Smooth muscle cell (in vitro differentiated cells): Measurements from ENCODE around the gene PRR20A. TPM values are rescaled to one million over a fixed set of nuclear protein-coding genes. Genes with fewer than 3 reads are reported as not detected.
"Not testable (repeated sequence)": the region's sequence is repeated elsewhere in the genome, so short reads cannot be mapped to it uniquely, and the experiment has no call there.

Experiments used
- DNase-seq: peaks from one replicate; lab custom pipeline; 2025; ENCODE audit not compliant: unreplicated experiment; lab: John Stamatoyannopoulos, UW
- H2AFZ ChIP-seq: fragments of 200-600 bp; sonication (generic); 2 replicates; pipeline ENCODE4 v1.6.0; 2016; ENCODE audit warnings: antibody characterized with exemption, low read depth, mild to moderate bottlenecking
- H3F3A ChIP-seq: fragments of 200-600 bp; sonication (generic); 2 replicates; pipeline ENCODE4 v1.6.0; 2017; ENCODE audit warnings: antibody characterized with exemption, low read depth
- H3K27ac ChIP-seq: fragments of 200-600 bp; sonication (generic); 2 replicates; pipeline ENCODE4 v1.5.1; 2016; ENCODE audit warnings: low read depth, mild to moderate bottlenecking
- H3K27me3 ChIP-seq: fragments of 200-600 bp; sonication (generic); 2 replicates; pipeline ENCODE4 v1.6.1; 2016; ENCODE audit warnings: low read depth, mild to moderate bottlenecking
- H3K36me3 ChIP-seq: fragments of 200-600 bp; sonication (generic); 2 replicates; pipeline ENCODE4 v1.5.1; 2016; ENCODE audit warnings: low read depth
- H3K4me1 ChIP-seq: fragments of 200-600 bp; sonication (generic); 2 replicates; pipeline ENCODE4 v1.5.1; 2016; ENCODE audit warnings: low read depth
- H3K4me2 ChIP-seq: fragments of 200-600 bp; sonication (generic); 2 replicates; pipeline ENCODE4 v1.6.0; 2016; ENCODE audit warnings: mild to moderate bottlenecking
- H3K4me3 ChIP-seq: fragments of 200-600 bp; sonication (generic); 2 replicates; pipeline ENCODE4 v1.5.1; 2016; ENCODE audit warnings: mild to moderate bottlenecking
- H3K79me2 ChIP-seq: fragments of 200-600 bp; sonication (generic); 2 replicates; pipeline ENCODE4 v1.6.0; 2016; ENCODE audit warnings: low read depth, mild to moderate bottlenecking
- H3K9ac ChIP-seq: fragments of 200-600 bp; sonication (generic); 2 replicates; pipeline ENCODE4 v1.6.0; 2016; ENCODE audit warnings: low read depth
- H3K9me3 ChIP-seq: fragments of 200-600 bp; sonication (generic); replicated peaks from 2 replicates; pipeline ENCODE4 v1.5.1; 2016; ENCODE audit warnings: low read depth
- H4K20me1 ChIP-seq: fragments of 200-600 bp; sonication (generic); 2 replicates; pipeline ENCODE4 v1.6.0; 2016; ENCODE audit warnings: low read depth
- CTCF ChIP-seq: fragments of 200-600 bp; sonication (generic); IDR thresholded peaks from 2 replicates; pipeline ENCODE4 v1.5.1; 2017; ENCODE audit warnings: borderline replicate concordance, mild to moderate bottlenecking, antibody characterized with exemption; ENCODE audit not compliant: insufficient read depth, poor library complexity, severe bottlenecking
- WGBS: methylation state at CpG from one replicate; pipeline ENCODE4 v1.1.7; 2016; ENCODE audit warnings: low lambda C conversion rate; 5-methylcytosine and 5-hydroxymethylcytosine counted together
- polyA plus RNA-seq: library from polyadenylated mRNA; unstranded; fragments of >200 nt; fragmentation: Nextera tagmentation; extraction: Ambion mirVana; gene quantifications from 2 replicates; pipeline ENCODE4 v1.2.1, GENCODE V29; 2016
- total RNA-seq: library from RNA; depleted of rRNA; stranded (reverse); fragments of >200 nt; gene quantifications from 2 replicates; pipeline ENCODE4 v1.2.3, GENCODE V29; 2014

The PRR20A gene
- not detected in 2 replicates for total RNA-seq
- not detected in 2 replicates for polyA plus RNA-seq

GRCh38 chr13:57140235-57140968, at the start of gene PRR20A:
PRR20A (plus strand) TSS chr13:57140918; CDS start chr13:57141305, 387 bp downstream.
- H3K4me3 ChIP-seq, H3K36me3 ChIP-seq, H3K27me3 ChIP-seq, DNase-seq, H3K4me2 ChIP-seq, H4K20me1 ChIP-seq, H3K27ac ChIP-seq, H3K9me3 ChIP-seq, H2AFZ ChIP-seq, H3K79me2 ChIP-seq, H3K9ac ChIP-seq, H3K4me1 ChIP-seq, H3F3A ChIP-seq: not testable (repeated sequence)
- 93% methylated on average over 11 of the region's 34 CpGs for WGBS

- Histone ChIP-seq H3K27me3 (no peaks in the 10 kb centered on the region), H2AFZ (no peak overlapping the region), H3K9me3 (no peaks in the 10 kb centered on the region), H4K20me1 (no peaks in the 10 kb centered on the region), H3K79me2 (no peaks in the 10 kb centered on the region), H3K4me2 (no peak overlapping the region), H3K27ac (no peak overlapping the region), H3K4me3 (no peak overlapping the region), H3K36me3 (no peaks in the 10 kb centered on the region), H3F3A (no peaks in the 10 kb centered on the region), H3K9ac (no peak overlapping the region), H3K4me1 (no peaks in the 10 kb centered on the region)
- no peak for DNase-seq
- TF ChIP-seq CTCF = no peak
- WGBS = 91% methylated on average over 4 of the region's 4 CpGs
Observed at GRCh38 chr13:57114945-57115344, 25.8 kb upstream of the PRR20A start.

- Histone ChIP-seq H3K4me1 (no peaks in the 10 kb centered on the region), H3K36me3 (no peaks in the 10 kb centered on the region), H3K4me2 (no peak overlapping the region), H3K4me3 (no peak overlapping the region), H2AFZ (no peak overlapping the region), H3K27me3 (no peaks in the 10 kb centered on the region), H3F3A (no peaks in the 10 kb centered on the region), H3K9ac (no peak overlapping the region), H3K27ac (no peak overlapping the region), H3K9me3 (no peaks in the 10 kb centered on the region), H4K20me1 (no peaks in the 10 kb centered on the region), H3K79me2 (no peaks in the 10 kb centered on the region)
- TF ChIP-seq CTCF = no peak
- 89% methylated on average over 1 of the region's 1 CpG for WGBS
- no peak for DNase-seq
Observed at GRCh38 chr13:57123681-57124080, 17.0 kb upstream of the PRR20A start.

GRCh38 chr13:57128909-57129308, 11.8 kb upstream of the PRR20A start:
- no peak for TF ChIP-seq CTCF
- Histone ChIP-seq H3K4me2 (no peak overlapping the region), H3K27ac (no peak overlapping the region), H3K36me3 (no peaks in the 10 kb centered on the region), H3K4me1 (no peaks in the 10 kb centered on the region), H3K27me3 (no peaks in the 10 kb centered on the region), H3K4me3 (no peak overlapping the region), H3K79me2 (no peaks in the 10 kb centered on the region), H3K9me3 (no peaks in the 10 kb centered on the region), H2AFZ (no peak overlapping the region), H4K20me1 (no peaks in the 10 kb centered on the region), H3K9ac (no peak overlapping the region), H3F3A (no peaks in the 10 kb centered on the region)
- 78% methylated on average over 6 of the region's 6 CpGs for WGBS
- DNase-seq = no peak
